Brain microvascular endothelial cell (primary cell): ENCODE measurements around the gene UBASH3A.

Source experiments
- DNase-seq: peaks from one replicate; pipeline ENCODE4 v3.0.0-alpha.2; 2020
- H3K27ac ChIP-seq: fragments of 250-450 bp; sonication (Bioruptor Pico); 2 replicates; pipeline ENCODE4 v1.5.1; 2020; ENCODE audit warnings: mild to moderate bottlenecking, moderate library complexity
- H3K27me3 ChIP-seq: fragments of 250-450 bp; sonication (Bioruptor Pico); replicated peaks from 2 replicates; pipeline ENCODE4 v1.5.1; 2020; ENCODE audit warnings: mild to moderate bottlenecking
- H3K36me3 ChIP-seq: fragments of 250-450 bp; sonication (Bioruptor Pico); replicated peaks from 2 replicates; pipeline ENCODE4 v1.5.1; 2020; ENCODE audit warnings: mild to moderate bottlenecking
- H3K4me3 ChIP-seq: 2 replicates; pipeline ENCODE4 v1.5.1; 2011; ENCODE audit warnings: low read depth, mild to moderate bottlenecking, control low read depth, low read length, moderate library complexity
- in situ Hi-C: cut with HindIII; loops from 2 replicates; pipeline ENCODE4 v1.10.0; 2017; ENCODE audit warnings: low sequenced_read_pairs, low pct_ligation_motif_present
- TF ChIP-seq, protein P1 (sequence below): IDR thresholded peaks from 2 replicates; pipeline ENCODE4 v1.5.1; 2011; ENCODE audit warnings: low read depth, mild to moderate bottlenecking, moderate library complexity, low read length, control low read depth, inconsistent platforms; ENCODE audit errors: missing control alignments

The UBASH3A gene

DNA sequence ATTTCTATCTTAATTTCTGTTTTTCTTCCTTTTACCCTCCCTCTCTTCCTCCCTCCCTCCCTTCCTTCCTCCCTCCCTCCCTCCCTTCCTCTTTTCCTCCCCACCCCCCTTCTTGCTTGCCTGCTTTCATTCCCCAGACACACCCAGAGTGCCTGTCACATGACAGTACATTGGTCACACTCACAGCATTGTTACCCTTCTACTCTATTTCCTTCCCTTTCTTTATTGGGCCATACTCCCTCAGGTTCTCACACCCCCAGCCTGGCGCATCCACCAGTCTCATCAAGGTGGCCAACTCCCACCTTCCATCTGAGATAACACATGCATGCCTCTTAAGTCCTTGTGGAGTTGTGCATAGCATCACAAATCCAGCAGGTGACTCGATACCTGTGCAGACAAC is 18.7 kb upstream of the UBASH3A start:
- Histone ChIP-seq H3K36me3 (no peaks in the 10 kb centered on the region), H3K27me3 (no peaks in the 10 kb centered on the region), H3K4me3 (no peak overlapping the region), H3K27ac (no peak overlapping the region)
- TF ChIP-seq, protein P1, sequence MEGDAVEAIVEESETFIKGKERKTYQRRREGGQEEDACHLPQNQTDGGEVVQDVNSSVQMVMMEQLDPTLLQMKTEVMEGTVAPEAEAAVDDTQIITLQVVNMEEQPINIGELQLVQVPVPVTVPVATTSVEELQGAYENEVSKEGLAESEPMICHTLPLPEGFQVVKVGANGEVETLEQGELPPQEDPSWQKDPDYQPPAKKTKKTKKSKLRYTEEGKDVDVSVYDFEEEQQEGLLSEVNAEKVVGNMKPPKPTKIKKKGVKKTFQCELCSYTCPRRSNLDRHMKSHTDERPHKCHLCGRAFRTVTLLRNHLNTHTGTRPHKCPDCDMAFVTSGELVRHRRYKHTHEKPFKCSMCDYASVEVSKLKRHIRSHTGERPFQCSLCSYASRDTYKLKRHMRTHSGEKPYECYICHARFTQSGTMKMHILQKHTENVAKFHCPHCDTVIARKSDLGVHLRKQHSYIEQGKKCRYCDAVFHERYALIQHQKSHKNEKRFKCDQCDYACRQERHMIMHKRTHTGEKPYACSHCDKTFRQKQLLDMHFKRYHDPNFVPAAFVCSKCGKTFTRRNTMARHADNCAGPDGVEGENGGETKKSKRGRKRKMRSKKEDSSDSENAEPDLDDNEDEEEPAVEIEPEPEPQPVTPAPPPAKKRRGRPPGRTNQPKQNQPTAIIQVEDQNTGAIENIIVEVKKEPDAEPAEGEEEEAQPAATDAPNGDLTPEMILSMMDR: no peak
- in situ Hi-C loops: no loop called here
- DNase-seq: no peak

DNA sequence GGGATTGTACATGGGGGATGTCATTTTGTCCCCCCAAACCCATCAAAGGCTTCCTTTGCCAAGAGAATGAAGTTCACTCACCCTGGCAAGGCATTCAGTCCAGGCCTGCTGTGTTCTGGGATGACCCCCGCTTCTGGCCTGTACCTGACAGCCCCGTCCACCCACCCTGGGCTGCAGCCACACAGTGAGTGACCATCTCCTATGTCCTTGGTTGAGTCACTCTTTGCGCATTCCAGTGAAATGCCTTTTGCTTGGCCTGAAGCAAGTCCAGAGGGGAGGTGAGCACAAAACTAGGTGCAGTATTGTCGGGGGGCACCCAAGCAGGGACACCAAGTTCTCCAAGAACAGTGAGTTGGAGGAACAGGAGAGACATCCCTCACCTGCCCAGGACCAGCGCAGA is 18.1 kb upstream of the UBASH3A start:
- DNase-seq: no peak
- no peaks in the 10 kb centered on the region for H3K27me3 ChIP-seq
- H3K27ac ChIP-seq: no peak overlapping the region
- in situ Hi-C loops: no loop called here
- H3K36me3 ChIP-seq: no peaks in the 10 kb centered on the region
- no peak overlapping the region for H3K4me3 ChIP-seq
- TF ChIP-seq, protein P1: no peak

DNA sequence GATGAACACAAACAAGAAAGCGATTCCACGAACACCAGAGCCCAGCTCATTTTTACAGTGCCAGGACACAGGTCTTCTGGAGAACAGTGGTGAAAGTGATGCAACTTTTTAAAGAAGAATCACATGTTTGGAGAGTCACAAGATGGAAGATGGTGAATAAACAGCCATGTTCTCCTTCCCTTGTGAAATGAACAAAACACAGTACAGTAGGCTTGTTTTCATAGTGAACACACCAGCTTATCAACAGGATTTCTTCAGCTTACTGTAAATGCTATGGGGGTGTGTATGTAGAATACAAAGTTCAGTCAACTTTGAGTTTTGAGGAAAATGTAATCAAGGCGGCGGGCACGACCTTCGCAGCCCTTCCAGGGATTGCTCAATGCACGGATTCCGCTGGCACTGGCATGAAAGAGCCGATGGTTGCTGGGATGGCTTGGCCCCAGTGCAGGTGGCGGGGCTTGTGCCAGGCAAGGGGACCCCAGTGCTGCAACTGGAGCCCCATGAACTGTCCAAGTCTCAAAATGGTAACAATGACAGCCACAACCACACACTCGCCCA is 17.6 kb upstream of the UBASH3A start:
- DNase-seq: no peak
- H3K27me3 ChIP-seq: no peaks in the 10 kb centered on the region
- TF ChIP-seq, protein P1: no peak
- no peak overlapping the region for H3K27ac ChIP-seq
- H3K36me3 ChIP-seq: no peaks in the 10 kb centered on the region
- in situ Hi-C loops: no loop called here
- no peak overlapping the region for H3K4me3 ChIP-seq

DNA sequence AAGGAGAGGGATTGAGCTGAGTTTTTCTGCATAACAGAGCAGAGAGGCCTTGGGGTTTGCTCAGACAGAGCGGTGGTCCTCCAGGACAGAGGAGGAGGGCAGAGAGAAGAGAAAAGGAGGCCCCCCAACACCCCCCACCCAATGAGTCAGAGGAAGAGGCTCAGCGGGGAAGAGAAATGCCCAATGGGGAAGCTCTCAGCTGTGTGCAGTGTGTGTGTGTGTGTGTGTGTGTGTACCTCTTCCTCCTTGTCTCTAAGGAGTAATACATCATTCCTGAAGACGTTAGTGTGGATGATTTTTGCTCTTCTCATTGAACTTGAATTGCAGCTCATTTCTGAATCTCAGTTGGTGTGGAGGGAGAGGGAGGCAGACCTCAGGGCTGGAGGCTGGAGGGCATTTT is 16.5 kb upstream of the UBASH3A start:
- H3K36me3 ChIP-seq: no peaks in the 10 kb centered on the region
- TF ChIP-seq, protein P1: no peak
- no peak overlapping the region for H3K4me3 ChIP-seq
- no peak overlapping the region for H3K27ac ChIP-seq
- H3K27me3 ChIP-seq: no peaks in the 10 kb centered on the region
- no peak for DNase-seq
- in situ Hi-C loops: no loop called here

DNA sequence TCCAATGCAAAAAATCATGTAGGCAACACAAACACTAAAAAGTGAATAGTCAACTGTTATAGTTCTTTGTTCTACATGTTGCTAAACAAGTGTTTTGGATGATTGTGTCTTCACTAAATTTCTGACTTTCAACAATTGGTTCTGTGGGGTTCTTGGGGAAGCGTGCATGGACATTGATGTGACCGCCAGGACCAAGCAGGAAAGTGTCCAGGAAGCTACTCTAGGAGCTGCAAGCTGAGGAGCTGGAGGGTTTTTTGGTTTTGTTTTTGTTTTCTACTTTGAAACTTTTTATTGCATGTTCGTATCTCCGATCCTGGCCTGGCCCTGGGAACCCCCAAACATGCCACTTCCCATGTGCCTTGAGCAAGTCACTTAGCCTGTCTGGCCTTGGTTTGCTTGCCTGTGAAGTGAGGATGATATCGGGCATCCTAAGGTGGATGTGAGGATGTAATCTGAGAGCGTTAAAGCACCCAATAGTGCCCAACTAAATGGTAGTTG is 15.8 kb upstream of the UBASH3A start:
- no peak overlapping the region for H3K4me3 ChIP-seq
- in situ Hi-C loops: no loop called here
- TF ChIP-seq, protein P1: no peak

More for the DNA sequence above, 15.8 kb upstream of the UBASH3A start:
- no peaks in the 10 kb centered on the region for H3K36me3 ChIP-seq
- DNase-seq: no peak
- H3K27me3 ChIP-seq: no peaks in the 10 kb centered on the region
- no peak overlapping the region for H3K27ac ChIP-seq
